ENCODE measurements around the gene CCDC177. TPM values are rescaled to one million over a fixed set of nuclear protein-coding genes. Genes with fewer than 3 reads are reported as not detected.

CCDC177 gene
- total RNA-seq, 2 donors from 2014 or later = not detected

GRCh38 chr14:69567563-69567962, 7.1 kb downstream of the CCDC177 start:
- Histone ChIP-seq H3K9me3 (no peaks in the 10 kb centered on the region), H3K27me3 (replicated peaks; ENCODE audit: insufficient read depth) (no peaks in the 10 kb centered on the region), H3K4me3 (no peak overlapping the region), H3K36me3 (no peaks in the 10 kb centered on the region), H3K4me1 (ENCODE audit: control insufficient read depth in 1 of 2, low read depth in 2 of 2) (peaks cover 8 to 13% of the 10 kb centered on the region in 2 donors), H3K27ac (no peak overlapping the region)
- ATAC-seq (ENCODE audit: insufficient number of reproducible peaks, low FRiP score, low read depth) (no peak), DNase-seq (ENCODE audit: low spot score) (no peak)
- TF ChIP-seq CTCF (IDR thresholded peaks at IDR 0.05) = no peak

- TF ChIP-seq CTCF (IDR thresholded peaks at IDR 0.05) = no peak
- no peaks in the 10 kb centered on the region for H3K9me3 ChIP-seq
- H3K4me1 ChIP-seq (ENCODE audit: control insufficient read depth in 1 of 2, low read depth in 2 of 2) = no peaks in the 10 kb centered on the region
- H3K36me3 ChIP-seq = no peaks in the 10 kb centered on the region
- ATAC-seq (ENCODE audit: insufficient number of reproducible peaks, low FRiP score, low read depth) (no peak), DNase-seq (ENCODE audit: low spot score) (no peak)
- no peak overlapping the region for H3K27ac ChIP-seq
- H3K27me3 ChIP-seq (replicated peaks; ENCODE audit: insufficient read depth) = peaks cover 8% of the 10 kb centered on the region
- no peak overlapping the region for H3K4me3 ChIP-seq
These were observed 12.8 kb downstream of the CCDC177 start for GRCh38 chr14:69561893-69562292.

GRCh38 chr14:69560826-69561225, 13.8 kb downstream of the CCDC177 start:
- Histone ChIP-seq H3K27me3 (replicated peaks; ENCODE audit: insufficient read depth) (peaks cover 8% of the 10 kb centered on the region), H3K36me3 (no peaks in the 10 kb centered on the region), H3K4me1 (ENCODE audit: control insufficient read depth in 1 of 2, low read depth in 2 of 2) (no peaks in the 10 kb centered on the region), H3K27ac (no peak overlapping the region), H3K4me3 (no peak overlapping the region), H3K9me3 (no peaks in the 10 kb centered on the region)
- TF ChIP-seq CTCF (IDR thresholded peaks at IDR 0.05) = no peak
- ATAC-seq (ENCODE audit: insufficient number of reproducible peaks, low FRiP score, low read depth) = no peak
- DNase-seq (ENCODE audit: low spot score) = no peak

- no peaks in the 10 kb centered on the region for H3K36me3 ChIP-seq
- ATAC-seq (ENCODE audit: insufficient number of reproducible peaks, low FRiP score, low read depth) (no peak), DNase-seq (ENCODE audit: low spot score) (no peak)
- H3K27ac ChIP-seq = no peak overlapping the region
- no peaks in the 10 kb centered on the region for H3K9me3 ChIP-seq
- no peaks in the 10 kb centered on the region for H3K4me1 ChIP-seq (ENCODE audit: control insufficient read depth in 1 of 2, low read depth in 2 of 2)
- peaks cover 8% of the 10 kb centered on the region for H3K27me3 ChIP-seq (replicated peaks; ENCODE audit: insufficient read depth)
- TF ChIP-seq CTCF (IDR thresholded peaks at IDR 0.05) = no peak
- H3K4me3 ChIP-seq = no peak overlapping the region
These were observed 15.1 kb downstream of the CCDC177 start for GRCh38 chr14:69559581-69560011.

GRCh38 chr14:69558774-69559173, 15.9 kb downstream of the CCDC177 start:
- H3K4me3 ChIP-seq = no peak overlapping the region
- ATAC-seq (ENCODE audit: insufficient number of reproducible peaks, low FRiP score, low read depth) (no peak), DNase-seq (ENCODE audit: low spot score) (no peak)
- H3K27ac ChIP-seq = no peak overlapping the region
- no peaks in the 10 kb centered on the region for H3K4me1 ChIP-seq (ENCODE audit: control insufficient read depth in 1 of 2, low read depth in 2 of 2)
- TF ChIP-seq CTCF (IDR thresholded peaks at IDR 0.05) = no peak
- H3K9me3 ChIP-seq = no peaks in the 10 kb centered on the region
- no peaks in the 10 kb centered on the region for H3K36me3 ChIP-seq
- H3K27me3 ChIP-seq (replicated peaks; ENCODE audit: insufficient read depth) = peaks cover 8% of the 10 kb centered on the region
